Measurements from ENCODE around the gene MYL1.

Gene MYL1

DNA sequence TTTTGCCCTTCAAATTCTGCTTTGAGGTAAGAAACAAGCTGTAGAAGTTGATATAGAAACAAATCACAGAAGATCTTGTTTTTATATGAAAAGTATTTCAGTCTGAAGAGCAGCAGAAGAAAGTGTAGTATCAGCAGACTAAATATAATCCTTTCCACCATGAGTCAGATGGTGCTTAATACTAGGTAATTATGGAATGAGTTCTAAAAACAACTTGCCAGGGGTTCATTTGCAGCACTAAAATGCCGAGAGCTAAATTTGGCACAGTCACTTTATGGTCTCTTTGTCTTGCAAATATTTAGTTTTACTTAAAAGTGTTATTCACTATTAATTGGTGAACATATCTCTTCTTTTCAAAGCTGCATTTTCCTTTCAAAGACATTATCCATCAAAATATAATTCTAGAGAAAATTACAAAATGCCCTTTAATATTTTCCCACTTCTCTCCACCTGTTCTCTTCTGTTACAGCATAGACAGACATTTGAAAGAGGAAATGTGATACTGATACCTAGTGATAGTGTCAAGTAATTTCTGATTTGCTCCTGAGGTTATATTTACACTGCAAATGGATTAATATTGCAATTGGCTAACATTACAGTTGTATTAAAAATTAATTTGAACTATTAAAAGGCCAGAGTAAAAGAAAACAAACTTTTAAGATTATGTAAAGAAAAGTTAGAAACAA lies 5.3 kb downstream of the MYL1 start:
- TF ChIP-seq, protein P1, sequence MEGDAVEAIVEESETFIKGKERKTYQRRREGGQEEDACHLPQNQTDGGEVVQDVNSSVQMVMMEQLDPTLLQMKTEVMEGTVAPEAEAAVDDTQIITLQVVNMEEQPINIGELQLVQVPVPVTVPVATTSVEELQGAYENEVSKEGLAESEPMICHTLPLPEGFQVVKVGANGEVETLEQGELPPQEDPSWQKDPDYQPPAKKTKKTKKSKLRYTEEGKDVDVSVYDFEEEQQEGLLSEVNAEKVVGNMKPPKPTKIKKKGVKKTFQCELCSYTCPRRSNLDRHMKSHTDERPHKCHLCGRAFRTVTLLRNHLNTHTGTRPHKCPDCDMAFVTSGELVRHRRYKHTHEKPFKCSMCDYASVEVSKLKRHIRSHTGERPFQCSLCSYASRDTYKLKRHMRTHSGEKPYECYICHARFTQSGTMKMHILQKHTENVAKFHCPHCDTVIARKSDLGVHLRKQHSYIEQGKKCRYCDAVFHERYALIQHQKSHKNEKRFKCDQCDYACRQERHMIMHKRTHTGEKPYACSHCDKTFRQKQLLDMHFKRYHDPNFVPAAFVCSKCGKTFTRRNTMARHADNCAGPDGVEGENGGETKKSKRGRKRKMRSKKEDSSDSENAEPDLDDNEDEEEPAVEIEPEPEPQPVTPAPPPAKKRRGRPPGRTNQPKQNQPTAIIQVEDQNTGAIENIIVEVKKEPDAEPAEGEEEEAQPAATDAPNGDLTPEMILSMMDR (IDR thresholded peaks at IDR 0.05; ENCODE audit: control insufficient read depth, insufficient read depth, low read depth, low read length, missing control alignments) = no peak
- no peak overlapping the region for H3K4me3 ChIP-seq (ENCODE audit: control insufficient read depth, low read depth, low read length)
- no peak for DNase-seq (ENCODE audit: low read depth)

DNA sequence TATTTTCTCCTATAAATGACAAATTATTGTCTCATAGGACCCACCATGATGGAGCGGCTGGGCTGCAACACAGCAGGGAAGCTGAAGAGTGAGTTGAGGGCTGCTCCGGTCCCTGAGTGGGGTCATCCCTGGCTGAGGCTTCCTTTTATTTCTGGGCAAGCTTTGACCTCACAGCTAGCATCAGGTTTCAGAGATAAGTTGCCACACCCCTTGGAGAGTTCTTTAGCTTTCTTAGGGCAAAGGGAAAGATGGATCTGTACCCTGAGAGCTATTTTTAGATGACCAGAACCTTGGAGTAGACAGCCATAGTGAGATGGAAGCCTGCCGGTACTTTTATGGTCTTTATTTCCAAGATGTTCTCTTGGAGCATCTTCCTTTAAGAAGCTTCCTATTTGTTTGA lies 11.5 kb downstream of the MYL1 start:
- TF ChIP-seq, protein P1 (IDR thresholded peaks at IDR 0.05; ENCODE audit: control insufficient read depth, insufficient read depth, low read depth, low read length, missing control alignments) = no peak
- DNase-seq (ENCODE audit: low read depth) = no peak
- no peak overlapping the region for H3K4me3 ChIP-seq (ENCODE audit: control insufficient read depth, low read depth, low read length)

DNA sequence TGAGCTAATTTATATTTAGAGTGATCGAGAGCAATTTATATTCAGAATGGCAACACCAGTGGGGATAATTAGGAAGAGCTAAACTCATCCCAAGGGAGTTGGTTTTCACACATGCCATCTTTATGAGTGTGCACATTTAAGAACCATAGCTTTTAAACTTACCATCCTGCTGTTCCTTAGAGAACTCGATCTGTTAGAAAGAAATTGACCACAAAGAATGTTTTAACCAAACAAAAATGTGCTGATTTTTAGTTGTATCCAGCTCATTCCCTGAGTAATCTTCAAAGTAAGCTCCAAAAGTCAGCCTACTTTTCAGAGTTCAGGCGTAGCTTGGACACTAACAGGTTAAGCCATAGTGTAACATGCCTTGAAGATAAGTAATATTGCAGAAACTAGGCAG lies 12.6 kb downstream of the MYL1 start:
- no peak overlapping the region for H3K4me3 ChIP-seq (ENCODE audit: control insufficient read depth, low read depth, low read length)
- no peak for DNase-seq (ENCODE audit: low read depth)
- TF ChIP-seq, protein P1 (IDR thresholded peaks at IDR 0.05; ENCODE audit: control insufficient read depth, insufficient read depth, low read depth, low read length, missing control alignments) = no peak

DNA sequence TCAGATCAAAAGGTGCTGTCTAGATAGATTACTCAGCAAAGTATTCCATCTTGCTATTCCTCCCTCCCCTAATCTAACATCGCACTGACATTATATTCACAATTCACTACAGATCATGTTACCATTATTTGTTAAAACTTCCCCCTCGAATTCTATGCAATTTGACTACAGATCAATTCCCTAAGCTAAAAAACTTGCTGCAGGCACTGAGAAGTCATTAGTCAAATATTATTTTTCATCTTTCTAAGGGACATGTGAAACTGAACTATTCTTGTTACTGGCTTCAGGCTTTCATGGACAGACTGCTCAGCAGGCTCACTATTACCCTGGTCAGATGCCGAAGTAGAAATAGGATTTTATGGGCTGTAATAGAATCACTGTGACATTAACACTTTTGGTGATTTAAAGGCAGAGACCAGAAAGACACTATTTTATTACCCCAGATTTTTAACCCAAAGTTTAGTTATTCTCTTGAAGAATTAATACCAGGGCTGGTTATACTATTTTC lies 15.1 kb downstream of the MYL1 start:
- TF ChIP-seq, protein P1 (IDR thresholded peaks at IDR 0.05; ENCODE audit: control insufficient read depth, insufficient read depth, low read depth, low read length, missing control alignments) = no peak
- H3K4me3 ChIP-seq (ENCODE audit: control insufficient read depth, low read depth, low read length) = no peak overlapping the region
- no peak for DNase-seq (ENCODE audit: low read depth)

DNA sequence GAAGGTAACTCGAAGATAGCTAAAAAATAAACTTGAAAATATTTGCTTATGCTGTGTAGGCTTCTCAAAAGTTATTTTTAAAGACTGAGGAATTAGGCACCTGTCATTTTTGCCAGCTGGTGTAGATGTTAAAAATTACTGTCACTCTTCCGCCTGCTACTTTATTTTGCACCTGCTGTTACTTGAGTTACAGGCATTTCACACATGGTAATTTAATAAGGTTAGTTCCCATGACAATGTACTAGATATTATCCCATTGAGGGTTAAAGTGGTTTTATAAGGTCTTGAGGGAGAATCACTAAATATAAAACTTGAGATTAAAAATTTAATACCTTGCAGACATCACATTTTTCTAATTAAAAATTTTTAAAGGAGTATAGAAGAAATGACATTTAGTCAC lies 26.6 kb downstream of the MYL1 start:
- no peak for DNase-seq (ENCODE audit: low read depth)
- TF ChIP-seq, protein P1 (IDR thresholded peaks at IDR 0.05; ENCODE audit: control insufficient read depth, insufficient read depth, low read depth, low read length, missing control alignments) = no peak
- no peak overlapping the region for H3K4me3 ChIP-seq (ENCODE audit: control insufficient read depth, low read depth, low read length)

DNA sequence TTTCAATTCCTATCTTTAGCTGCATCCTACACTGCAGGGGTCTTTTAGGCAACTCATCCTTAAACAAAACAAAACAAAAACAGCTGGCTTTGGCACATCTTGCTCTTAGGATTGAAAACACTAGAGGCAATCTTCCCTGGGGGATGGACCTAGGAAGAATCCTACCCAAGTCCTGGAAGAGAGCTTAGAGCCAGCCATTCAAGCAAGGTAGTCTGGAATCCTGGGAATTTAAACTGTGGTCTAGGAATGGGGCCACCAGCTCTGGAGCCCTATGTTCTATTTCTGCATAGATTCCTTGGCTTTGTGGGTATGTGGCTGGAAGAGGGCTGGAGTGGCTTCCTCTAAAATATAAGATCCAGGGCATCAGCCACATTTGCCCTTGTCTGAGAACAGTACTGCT lies 27.7 kb downstream of the MYL1 start:
- TF ChIP-seq, protein P1 (IDR thresholded peaks at IDR 0.05; ENCODE audit: control insufficient read depth, insufficient read depth, low read depth, low read length, missing control alignments) = no peak
- H3K4me3 ChIP-seq (ENCODE audit: control insufficient read depth, low read depth, low read length) = no peak overlapping the region
- DNase-seq (ENCODE audit: low read depth) = no peak

Measured in AG09309 (cell line).